GM12891 (cell line): ENCODE data around the gene DNASE1L3.

Source experiments
- POLR2A ChIP-seq: IDR thresholded peaks from 2 replicates; pipeline ENCODE4 v1.6.1; 2011; ENCODE audit warnings: low read depth, low read length, control low read depth
- POLR2AphosphoS5 ChIP-seq: IDR thresholded peaks from 2 replicates; pipeline ENCODE4 v1.6.1; 2011; ENCODE audit warnings: low read depth, low read length, control low read depth
- TAF1 ChIP-seq: IDR thresholded peaks from 2 replicates; pipeline ENCODE4 v1.6.1; 2011; ENCODE audit warnings: low read depth, low read length, control low read depth

DNA sequence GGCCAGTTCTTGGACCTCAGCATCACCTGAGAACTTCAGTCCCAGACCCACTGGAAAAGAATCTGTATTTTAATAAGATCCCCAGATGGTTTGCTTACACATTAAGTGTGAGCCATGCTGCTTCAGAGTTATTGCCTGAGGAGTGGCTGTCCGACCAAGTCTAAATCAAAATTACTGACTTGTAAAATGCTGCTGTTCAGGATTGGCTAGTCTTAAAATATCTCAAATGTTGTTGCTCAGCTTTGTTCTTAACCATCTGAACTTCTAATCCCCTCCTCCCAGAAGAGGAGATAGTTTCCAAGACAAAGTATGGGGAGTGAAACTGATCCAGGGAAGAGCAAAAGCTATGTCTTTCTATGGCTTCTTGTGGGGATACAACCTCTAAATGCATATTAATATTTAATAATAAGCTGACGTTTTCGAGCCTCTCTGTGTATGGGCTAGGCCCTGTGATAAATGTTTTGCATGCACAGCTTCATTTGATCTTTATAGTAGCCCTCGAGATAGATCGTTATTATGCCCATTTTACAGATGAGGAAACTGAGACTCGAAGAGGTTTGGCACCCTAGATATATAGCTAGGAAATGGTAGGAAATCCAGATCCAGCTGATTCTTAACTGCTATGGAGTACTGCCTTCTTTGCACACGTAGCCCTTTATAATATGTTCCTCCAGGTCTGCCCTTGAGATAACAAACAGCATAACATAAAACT, 52.2 kb downstream of the DNASE1L3 start:
- TF ChIP-seq POLR2A (no peak), POLR2AphosphoS5 (no peak), TAF1 (no peak)
